GM15510 (cell line): ENCODE data around the gene SLC16A2.

Experiments used
- POLR2A ChIP-seq: IDR thresholded peaks from 3 replicates; pipeline ENCODE4 v1.6.1; 2011; ENCODE audit warnings: borderline replicate concordance; ENCODE audit not compliant: insufficient read length; ENCODE audit errors: extremely low read depth

Gene SLC16A2

DNA sequence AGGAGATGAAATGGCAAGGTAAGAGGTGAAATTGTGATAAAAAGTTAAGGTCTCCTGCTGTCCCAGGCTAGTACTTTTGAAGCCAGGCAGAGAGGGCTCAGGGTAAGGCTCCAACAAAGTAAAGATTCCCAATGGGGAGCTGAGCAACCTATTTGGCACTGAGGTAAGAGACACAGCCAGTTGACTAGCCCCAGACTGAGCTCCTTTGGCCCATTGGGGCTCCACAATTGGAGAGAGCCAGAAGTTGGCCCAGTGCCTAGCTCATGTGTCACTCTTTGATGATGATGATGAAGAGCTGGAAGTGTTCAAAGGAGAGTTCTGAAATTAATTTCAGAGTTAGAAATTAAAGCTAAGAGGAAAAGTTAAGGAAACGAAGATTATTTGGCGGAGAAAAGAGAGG is 98.6 kb downstream of the SLC16A2 start:
- no peak for TF ChIP-seq POLR2A

DNA sequence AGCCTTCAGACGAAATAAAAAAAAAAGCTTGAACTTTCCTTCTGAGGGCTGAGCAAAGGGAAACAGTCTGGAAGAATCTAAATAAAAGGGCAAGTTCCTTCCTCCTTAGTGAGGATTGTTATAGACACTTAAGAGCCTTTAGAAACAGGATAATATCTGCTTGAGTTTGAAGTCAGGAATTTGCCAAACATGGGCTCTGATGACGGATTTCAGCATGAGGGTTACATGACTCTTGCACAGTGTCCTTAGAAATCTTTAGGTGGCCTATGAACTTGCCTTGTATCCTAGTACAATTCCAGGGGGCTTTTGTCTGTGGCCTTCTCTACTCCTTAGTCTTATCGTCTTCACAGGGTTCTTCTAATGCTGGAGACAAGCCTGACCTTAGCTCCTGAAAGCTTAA is 99.0 kb downstream of the SLC16A2 start:
- no peak for TF ChIP-seq POLR2A

DNA sequence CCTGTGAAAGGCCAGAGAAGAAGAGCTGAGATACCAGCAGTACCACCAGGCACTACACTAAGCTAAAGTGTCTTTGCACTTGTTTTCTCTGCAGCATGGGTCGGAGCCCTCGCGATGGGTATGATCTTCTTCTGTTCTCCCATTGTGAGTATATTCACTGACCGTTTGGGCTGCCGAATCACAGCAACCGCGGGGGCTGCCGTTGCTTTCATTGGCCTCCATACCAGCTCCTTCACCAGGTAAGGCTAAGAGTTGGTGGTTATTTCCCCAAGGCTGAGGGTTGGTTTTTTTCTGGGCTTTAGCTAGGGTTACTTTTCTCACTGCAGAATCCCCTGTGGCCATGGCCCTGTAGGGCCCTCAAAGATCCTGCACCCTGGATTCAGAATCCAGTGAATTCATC is 99.6 kb downstream of the SLC16A2 start:
- no peak for TF ChIP-seq POLR2A

DNA sequence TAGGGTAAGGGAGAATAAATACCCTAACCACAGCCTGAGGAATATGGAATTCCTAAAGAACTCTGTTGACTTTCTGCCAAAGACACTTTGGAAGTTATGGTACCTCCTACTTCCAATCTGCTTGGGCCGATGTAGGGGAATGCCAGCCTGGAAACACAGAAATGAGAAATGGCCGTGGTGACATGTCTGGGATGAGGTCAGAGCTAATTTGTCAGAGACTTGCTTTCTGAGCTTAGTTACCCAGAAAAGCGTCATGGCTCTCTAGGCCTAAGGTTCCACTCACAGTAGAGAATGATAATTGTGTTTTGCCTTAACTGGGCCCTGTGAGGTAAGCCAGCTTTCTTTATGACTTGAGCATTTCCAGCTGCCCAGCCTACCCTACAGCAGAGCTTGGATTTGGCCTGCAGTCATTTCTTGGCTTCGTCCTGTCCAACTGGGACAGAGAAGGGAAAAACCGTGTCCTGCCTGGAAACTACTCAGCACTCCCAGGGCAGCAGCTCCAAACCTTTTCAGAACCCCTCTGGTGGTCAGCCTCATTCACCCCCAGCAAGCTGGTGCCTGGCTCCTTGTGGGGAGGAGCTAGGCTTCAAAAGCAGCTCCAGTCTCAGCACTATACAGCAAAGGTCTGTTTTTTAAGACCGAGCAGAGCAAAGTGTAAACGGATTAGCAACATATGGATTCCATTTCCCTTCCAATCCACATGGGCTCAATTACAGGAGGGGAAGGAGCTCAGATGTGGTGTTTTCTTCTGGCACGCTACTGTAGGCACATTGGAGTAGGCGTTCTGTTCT is 100.9 kb downstream of the SLC16A2 start:
- no peak for TF ChIP-seq POLR2A

DNA sequence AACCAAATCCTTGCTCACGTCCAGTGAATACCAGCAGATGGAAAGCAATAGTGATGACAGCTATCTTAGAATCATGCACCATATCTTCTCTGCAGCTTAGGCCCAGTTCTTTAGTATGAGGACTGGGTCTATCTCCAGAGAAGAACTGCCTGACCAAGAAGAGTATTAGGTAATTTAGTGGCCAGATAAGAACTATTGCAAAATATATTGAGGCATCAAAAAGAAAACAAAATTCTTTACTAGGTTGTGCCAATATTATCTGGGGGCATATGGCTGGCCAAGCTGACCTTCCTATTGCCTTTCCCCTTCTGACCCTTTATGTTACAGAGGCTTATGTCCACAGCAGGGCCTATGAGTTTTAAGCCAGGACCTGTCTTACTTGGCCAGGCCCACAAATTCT is 101.9 kb downstream of the SLC16A2 start:
- TF ChIP-seq POLR2A: no peak

DNA sequence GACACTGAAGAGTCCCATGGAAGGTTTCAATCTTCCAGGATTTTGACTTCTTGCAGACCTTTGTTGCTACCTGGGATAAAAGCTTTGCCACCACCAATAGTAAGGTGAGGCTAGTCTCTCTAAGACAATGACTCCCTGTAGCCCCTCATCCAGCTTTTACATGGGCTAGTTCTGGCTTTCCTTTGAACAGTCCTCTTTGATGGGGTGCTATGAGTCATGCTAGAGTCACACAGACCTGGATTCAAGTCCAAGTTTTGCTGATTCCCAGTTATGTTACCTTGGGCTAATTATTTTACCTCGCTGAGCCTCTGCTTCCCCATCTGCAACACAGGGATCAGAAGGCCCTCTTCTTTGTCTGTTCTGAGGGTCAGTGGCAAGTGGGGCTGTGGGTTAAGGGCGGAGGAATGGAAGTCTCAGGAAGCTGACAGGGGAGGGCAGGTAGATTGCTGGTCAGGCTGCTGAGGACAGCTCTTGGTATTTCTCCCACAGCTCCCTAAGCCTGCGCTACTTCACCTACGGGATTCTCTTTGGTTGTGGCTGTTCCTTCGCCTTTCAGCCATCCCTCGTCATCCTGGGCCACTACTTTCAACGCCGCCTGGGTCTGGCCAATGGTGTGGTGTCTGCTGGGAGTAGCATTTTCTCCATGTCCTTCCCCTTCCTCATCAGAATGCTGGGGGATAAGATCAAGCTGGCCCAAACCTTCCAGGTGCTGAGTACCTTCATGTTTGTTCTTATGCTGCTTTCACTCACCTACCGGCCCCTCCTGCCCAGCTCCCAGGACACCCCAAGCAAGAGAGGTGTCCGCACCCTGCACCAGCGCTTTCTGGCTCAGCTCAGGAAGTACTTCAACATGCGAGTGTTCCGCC is 102.8 kb downstream of the SLC16A2 start:
- TF ChIP-seq POLR2A: no peak

DNA sequence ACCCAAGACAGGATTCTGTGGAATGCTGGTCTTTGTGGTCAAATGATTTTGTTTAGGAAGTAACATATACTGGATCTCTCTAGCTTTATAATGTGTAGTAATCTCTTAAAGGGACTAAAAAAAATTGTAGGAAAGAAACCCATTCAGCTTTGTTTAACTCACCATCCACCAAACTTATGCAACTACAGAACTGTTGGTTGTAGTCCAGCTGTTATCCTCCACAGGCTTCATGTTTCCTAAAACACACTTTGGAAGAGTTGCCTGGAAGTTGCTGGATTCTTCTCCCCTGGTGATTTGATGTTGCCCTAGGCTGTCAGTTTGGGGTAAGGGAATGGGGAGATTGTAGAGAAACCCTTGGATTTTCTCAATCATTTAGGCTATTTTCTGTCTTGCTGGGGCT is 103.8 kb downstream of the SLC16A2 start:
- TF ChIP-seq POLR2A: no peak

DNA sequence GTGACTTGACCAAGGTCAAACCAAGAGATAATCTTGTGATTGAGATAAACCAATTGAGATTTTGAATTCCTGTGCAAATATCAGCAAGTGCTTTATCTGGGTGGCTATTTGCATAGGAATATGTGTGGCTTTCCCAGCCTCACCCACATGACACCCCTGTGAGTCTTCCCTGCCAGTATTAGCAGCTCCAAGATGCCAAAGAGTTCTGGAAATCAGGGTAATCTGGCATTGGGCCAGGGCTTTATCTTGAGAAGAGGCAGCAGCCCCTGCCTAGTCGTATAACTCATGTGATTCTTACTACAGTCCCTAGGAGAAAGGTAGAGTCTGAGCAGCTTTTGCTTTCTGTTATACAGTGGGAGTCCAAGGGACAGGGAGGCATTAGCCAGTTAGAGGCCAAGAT is 105.5 kb downstream of the SLC16A2 start:
- TF ChIP-seq POLR2A: no peak

DNA sequence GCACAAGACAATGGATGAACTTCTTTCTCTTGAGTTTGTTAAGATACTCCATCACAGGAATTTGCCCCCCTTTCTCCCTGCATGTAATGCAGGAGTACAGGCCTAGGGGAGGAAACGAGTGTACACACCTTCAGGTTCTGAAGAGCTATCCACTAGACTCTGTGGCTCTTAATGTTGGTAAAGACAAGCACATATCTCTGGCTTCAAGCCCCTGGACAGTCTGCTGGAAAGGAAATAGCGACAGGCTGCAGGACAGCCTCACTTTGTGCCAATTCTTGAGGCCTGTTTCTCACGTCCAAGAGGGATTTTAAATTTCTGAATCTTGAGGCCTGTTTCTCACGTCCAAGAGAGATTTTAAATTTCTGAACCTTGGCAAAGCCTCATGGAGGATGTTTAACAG is 106.1 kb downstream of the SLC16A2 start:
- no peak for TF ChIP-seq POLR2A

DNA sequence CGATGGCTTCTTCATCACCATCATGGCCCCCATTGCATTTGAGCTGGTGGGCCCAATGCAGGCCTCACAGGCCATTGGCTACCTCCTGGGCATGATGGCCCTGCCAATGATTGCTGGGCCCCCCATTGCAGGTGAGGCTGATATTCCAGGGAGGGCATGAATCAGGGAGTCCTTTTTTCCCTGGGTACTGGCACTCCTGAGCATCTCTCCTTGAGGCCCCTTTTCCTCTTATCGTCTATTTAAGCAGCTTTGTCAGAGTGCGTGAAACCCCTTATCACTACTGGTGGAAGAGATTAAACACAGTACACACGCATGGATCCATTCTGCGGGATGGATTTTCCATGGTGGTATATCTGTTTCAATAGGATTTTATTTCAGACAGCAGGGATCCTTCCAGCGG is 108.0 kb downstream of the SLC16A2 start:
- no peak for TF ChIP-seq POLR2A

DNA sequence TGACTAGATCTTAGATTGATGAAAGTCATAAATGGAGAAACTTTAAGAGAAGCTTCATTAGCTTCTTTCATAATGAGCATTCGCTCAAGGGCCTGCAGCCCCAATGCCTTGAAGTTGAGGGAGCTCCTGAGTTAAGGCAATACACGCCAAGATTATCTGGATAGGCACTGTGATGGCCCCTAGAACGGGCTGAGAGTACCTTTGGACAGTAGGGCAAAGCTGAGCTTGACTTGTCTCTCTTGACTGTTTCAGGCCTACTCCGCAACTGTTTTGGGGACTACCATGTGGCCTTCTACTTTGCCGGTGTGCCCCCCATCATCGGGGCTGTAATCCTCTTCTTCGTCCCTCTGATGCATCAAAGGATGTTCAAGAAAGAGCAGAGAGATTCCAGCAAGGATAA is 109.8 kb downstream of the SLC16A2 start:
- TF ChIP-seq POLR2A: no peak

DNA sequence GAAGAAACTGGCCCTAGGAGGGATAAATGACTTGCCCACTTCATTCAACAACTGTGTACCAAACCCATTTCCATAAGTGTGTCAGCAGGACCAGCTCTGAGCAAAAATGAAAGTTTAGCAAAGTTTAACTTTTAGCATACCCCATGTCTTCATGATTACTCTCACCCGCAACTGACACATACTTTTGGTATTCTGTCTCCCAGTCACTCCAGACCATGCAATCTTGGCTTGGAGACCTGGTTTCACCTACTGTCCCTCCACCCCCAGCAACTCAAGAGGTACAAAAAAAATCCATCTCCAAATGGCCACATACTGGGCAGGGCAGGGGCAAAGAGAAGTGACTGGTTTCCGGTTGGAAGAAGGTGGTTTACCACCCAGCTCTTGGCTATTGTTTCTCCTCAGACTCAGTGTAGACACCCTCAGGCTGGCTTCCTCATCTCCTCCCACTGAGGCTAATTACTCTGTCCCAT is 113.3 kb downstream of the SLC16A2 start:
- TF ChIP-seq POLR2A: no peak

DNA sequence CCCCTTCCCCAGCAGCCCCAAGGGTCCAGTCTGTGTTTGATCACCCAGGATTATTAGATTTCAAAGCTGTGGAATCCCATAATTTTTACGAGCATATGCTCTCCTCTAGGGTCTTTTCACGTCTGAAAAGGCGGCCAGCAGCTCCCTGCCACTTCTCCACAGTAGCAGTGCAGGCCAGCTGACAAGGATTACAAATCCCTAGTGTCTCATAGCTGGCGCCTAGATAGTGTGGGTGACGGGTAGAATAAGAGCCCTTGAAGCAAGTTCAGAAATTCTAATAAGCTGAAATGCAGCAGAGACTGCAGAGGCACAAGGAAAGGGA is 113.8 kb downstream of the SLC16A2 start:
- TF ChIP-seq POLR2A: no peak

DNA sequence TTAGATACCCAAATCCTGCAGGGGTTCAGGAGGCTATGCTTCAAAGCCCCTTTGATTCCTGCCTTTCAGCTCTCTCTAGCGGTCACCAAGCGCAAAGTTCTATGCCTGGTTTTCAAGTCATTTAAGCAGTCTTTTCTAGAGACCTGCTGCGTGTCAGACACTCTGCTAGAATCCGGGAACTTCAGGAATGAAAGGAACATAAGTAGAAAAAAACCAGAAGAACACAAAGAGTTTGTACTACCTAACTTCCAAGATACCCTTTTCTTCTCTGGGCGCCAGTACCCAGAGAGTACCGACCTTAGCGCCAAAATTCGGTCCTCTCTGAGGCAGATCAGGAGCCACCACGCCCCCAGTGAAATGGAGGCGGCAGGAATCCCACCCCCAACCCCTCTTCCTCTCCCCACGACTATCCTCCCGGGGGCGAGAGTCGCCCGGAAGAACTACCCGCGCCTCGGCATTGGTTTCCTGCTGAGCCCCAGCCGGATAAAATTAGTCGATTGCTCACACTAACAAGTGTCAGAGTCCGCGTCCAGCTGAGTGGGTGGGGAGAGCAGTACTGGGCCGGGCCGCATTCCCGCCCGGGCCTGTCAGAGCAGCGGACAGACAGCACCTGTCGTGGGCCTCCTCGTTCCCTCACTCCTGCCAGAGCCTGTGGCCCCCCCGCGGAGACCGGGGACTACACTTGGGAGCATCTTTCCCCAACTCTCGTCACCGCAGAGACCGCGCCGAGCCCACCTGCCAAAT is 114.3 kb downstream of the SLC16A2 start:
- TF ChIP-seq POLR2A: no peak

DNA sequence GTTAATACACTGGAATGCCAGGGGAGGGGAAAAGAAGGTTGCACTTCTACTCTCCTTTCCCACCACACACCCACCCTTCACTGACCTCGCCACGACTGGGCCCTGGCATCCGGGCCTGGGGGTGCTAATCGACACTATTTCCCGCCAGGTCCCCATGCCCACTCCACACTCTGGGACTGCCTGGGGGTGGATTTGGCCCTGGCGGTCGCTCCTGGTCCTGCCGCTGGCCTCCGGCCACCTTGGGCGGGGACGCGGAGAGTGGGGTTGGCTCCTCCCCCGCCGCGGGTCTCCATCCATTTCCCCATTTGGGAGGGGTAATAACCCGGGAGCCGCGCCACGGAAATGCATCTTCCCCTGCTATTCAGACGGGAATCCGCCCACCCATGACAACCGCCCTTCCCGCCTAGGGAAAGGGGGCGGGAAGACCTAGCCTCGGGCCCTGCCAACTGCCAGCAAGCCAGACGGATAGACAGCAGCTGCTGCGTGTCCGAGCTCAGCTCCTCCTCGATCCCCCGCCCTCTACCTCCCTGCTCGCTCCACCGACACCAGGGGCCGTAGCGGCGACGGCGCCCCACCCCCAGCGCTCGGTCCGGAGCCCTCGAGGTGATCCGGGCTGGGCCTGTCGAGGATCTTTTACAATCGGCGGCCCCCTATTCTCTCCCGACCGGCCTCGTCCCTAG is 115.0 kb downstream of the SLC16A2 start:
- TF ChIP-seq POLR2A: no peak

DNA sequence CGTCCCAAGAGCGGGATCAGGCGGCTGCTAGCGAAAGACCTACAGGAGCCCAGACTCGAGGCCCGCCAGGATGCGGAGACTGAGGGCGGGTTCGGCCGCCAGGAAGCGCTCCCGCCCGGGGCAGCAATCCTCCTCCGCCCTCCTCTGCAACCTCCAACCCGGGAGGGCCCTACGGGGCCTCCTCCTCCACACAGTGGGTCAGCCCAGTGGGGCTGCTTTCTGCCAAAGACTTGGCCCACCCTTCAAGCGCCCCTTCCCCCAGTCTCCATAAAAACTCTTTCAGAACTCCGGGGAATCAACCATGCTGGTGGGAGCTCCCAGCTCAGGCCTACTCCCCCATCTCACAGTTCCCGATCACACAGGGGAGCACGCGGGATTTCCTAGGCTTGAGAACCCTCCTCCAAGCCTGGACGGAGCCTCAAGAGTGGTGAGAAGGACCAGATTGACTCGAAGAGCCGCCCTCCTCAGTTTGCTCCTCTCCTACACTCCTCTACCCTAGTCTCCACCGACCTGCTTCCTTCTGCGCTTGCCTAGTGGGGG is 115.6 kb downstream of the SLC16A2 start:
- no peak for TF ChIP-seq POLR2A
